Testis (tissue), 2 donors: Measurements from ENCODE around the gene FOXJ3.

Source experiments
- CTCF ChIP-seq, 3 experiments: fragments of 450-650 bp in 2 of 3; fragments of 200-600 bp in 1 of 3; sonication (generic) in 1 of 3; IDR thresholded peaks; one replicate each; pipeline ENCODE4 v1.5.1; 2016 to 2019; ENCODE audit warnings: antibody characterized with exemption in 3 of 3, mild to moderate bottlenecking in 2 of 3, moderate library complexity in 1 of 3
- POLR2A ChIP-seq: fragments of 450-650 bp; IDR thresholded peaks from one replicate; pipeline ENCODE4 v1.6.1; 2017; ENCODE audit warnings: antibody characterized with exemption, mild to moderate bottlenecking, moderate library complexity

- TF ChIP-seq CTCF (IDR thresholded peaks at IDR 0.05), result no peak
- no peak for TF ChIP-seq POLR2A
Observed at GRCh38 chr1:42369471-42369870, 34.4 kb upstream of the FOXJ3 start.
